ENCODE results near the gene DDX41. TPM values are rescaled to one million over a fixed set of nuclear protein-coding genes. Genes with fewer than 3 reads are reported as not detected.
"Not testable (repeated sequence)": the region's sequence is repeated elsewhere in the genome, so short reads cannot be mapped to it uniquely, and the experiment has no call there.

Gene DDX41
- total and polyA plus RNA-seq, 3 experiments from 2014 or later: 61.7 to 164 (median 160) TPM

DNA sequence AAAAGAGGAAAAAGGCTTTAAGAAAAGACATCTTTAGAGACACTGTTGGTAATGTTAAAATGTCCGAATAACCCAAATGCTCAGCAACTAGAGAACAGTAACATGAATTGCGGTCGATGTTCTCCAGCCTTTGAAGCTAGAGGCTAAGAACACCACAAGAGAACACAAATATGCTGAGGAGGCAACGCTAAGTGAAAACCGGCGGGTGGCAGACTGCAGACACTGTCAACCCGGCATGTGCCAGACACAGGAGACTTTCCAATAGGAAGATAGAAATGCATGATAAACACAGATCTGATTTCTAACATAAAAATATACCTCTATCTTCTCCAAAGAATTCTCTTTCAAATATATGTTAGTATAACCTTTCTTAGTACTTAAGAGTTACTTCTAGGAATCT lies 18.4 kb upstream of the DDX41 start:
- H3K9me3 ChIP-seq (ENCODE audit: low read length): no peaks in the 10 kb centered on the region
- Mint-ChIP-seq H3K4me3 (no peak overlapping the region), H3K36me3 (peaks cover 0 to 75% (median 17%) of the 10 kb centered on the region in 3 donors), H3K27me3 (no peaks in the 10 kb centered on the region), H3K9me3 (no peaks in the 10 kb centered on the region), H3K4me1 (peaks cover 0 to 15% (median 4%) of the 10 kb centered on the region in 3 donors), H3K27ac (peak overlapping the region in 2 of 8 donors; percentile 8 to 12)
- no peak overlapping the region for H3K27ac ChIP-seq (ENCODE audit: low read depth, low read length)
- CTCF ChIA-PET: no interaction called here
- no peaks in the 10 kb centered on the region for H3K27me3 ChIP-seq (ENCODE audit: insufficient read depth, low read length, poor library complexity, severe bottlenecking)
- H3K4me3 ChIP-seq (ENCODE audit: low read length): no peak overlapping the region
- H3K4me1 ChIP-seq (ENCODE audit: insufficient read depth, low read length): no peaks in the 10 kb centered on the region
- H3K36me3 ChIP-seq (ENCODE audit: insufficient read depth, low read length): peaks cover 49% of the 10 kb centered on the region
- POLR2A ChIA-PET: no interaction called here
- DNase-seq: no peak

- H3K9me3 ChIP-seq (ENCODE audit: low read length); H3K27ac Mint-ChIP-seq; H3K4me1 ChIP-seq (ENCODE audit: insufficient read depth, low read length); CTCF ChIA-PET; H3K9me3 Mint-ChIP-seq; H3K4me3 ChIP-seq (ENCODE audit: low read length); H3K27ac ChIP-seq (ENCODE audit: low read depth, low read length); H3K27me3 Mint-ChIP-seq; H3K27me3 ChIP-seq (ENCODE audit: insufficient read depth, low read length, poor library complexity, severe bottlenecking); H3K4me3 Mint-ChIP-seq; POLR2A ChIA-PET; DNase-seq: not testable (repeated sequence)
- Mint-ChIP-seq H3K36me3 (peaks cover 0 to 71% (median 17%) of the 10 kb centered on the region in 3 donors), H3K4me1 (peaks cover 0 to 11% (median 4%) of the 10 kb centered on the region in 3 donors)
- peaks cover 49% of the 10 kb centered on the region for H3K36me3 ChIP-seq (ENCODE audit: insufficient read depth, low read length)
Observed at GRCh38 chr5:177534433-177534832, 17.7 kb upstream of the DDX41 start.

- no peak overlapping the region for H3K27ac Mint-ChIP-seq
Observed at GRCh38 chr5:177531209-177531940, 14.6 kb upstream of the DDX41 start.

GRCh38 chr5:177530638-177531037 lies 13.9 kb upstream of the DDX41 start:
- Histone ChIP-seq H3K9me3 (ENCODE audit: low read length) (no peaks in the 10 kb centered on the region), H3K27ac (ENCODE audit: low read depth, low read length) (no peak overlapping the region), H3K4me3 (ENCODE audit: low read length) (no peak overlapping the region), H3K36me3 (ENCODE audit: insufficient read depth, low read length) (peaks cover 27% of the 10 kb centered on the region), H3K27me3 (ENCODE audit: insufficient read depth, low read length, poor library complexity, severe bottlenecking) (no peaks in the 10 kb centered on the region), H3K4me1 (ENCODE audit: insufficient read depth, low read length) (no peaks in the 10 kb centered on the region)
- Mint-ChIP-seq H3K27me3 (no peaks in the 10 kb centered on the region), H3K9me3 (no peaks in the 10 kb centered on the region), H3K27ac (peak overlapping the region in 3 of 8 donors; percentile 18 to 93 (median 84)), H3K4me3 (no peak overlapping the region), H3K36me3 (peaks cover 0 to 37% (median 14%) of the 10 kb centered on the region in 3 donors), H3K4me1 (peaks cover 0 to 5% (median 4%) of the 10 kb centered on the region in 3 donors)
- peak in 1 of 5 donors; percentile 8 for DNase-seq
- CTCF ChIA-PET: interaction anchor here (1.4 kb wide), 1 partner anchor 29 kb away, joined by 4 read pairs; no protein-coding TSS in a partner anchor
- POLR2A ChIA-PET: no interaction called here

More at GRCh38 chr5:177531209-177531940, 14.6 kb upstream of the DDX41 start:
- Histone ChIP-seq H3K36me3 (ENCODE audit: insufficient read depth, low read length) (peaks cover 33% of the 10 kb centered on the region), H3K4me3 (ENCODE audit: low read length) (no peak overlapping the region), H3K27ac (ENCODE audit: low read depth, low read length) (no peak overlapping the region), H3K9me3 (ENCODE audit: low read length) (no peaks in the 10 kb centered on the region), H3K4me1 (ENCODE audit: insufficient read depth, low read length) (no peaks in the 10 kb centered on the region), H3K27me3 (ENCODE audit: insufficient read depth, low read length, poor library complexity, severe bottlenecking) (no peaks in the 10 kb centered on the region)
- POLR2A ChIA-PET: no interaction called here
- Mint-ChIP-seq H3K4me3 (no peak overlapping the region), H3K9me3 (no peaks in the 10 kb centered on the region), H3K36me3 (peaks cover 0 to 43% (median 14%) of the 10 kb centered on the region in 3 donors), H3K27me3 (no peaks in the 10 kb centered on the region), H3K4me1 (peaks cover 0 to 5% (median 4%) of the 10 kb centered on the region in 3 donors)
- CTCF ChIA-PET: interaction anchor here (1.4 kb wide), 1 partner anchor 30 kb away, joined by 4 read pairs; no protein-coding TSS in a partner anchor
- peak in 1 of 5 donors; percentile 27 for DNase-seq

- Histone ChIP-seq H3K4me1 (ENCODE audit: insufficient read depth, low read length) (no peaks in the 10 kb centered on the region), H3K36me3 (ENCODE audit: insufficient read depth, low read length) (peaks cover 25% of the 10 kb centered on the region), H3K27ac (ENCODE audit: low read depth, low read length) (no peak overlapping the region), H3K4me3 (ENCODE audit: low read length) (no peak overlapping the region), H3K9me3 (ENCODE audit: low read length) (no peaks in the 10 kb centered on the region), H3K27me3 (ENCODE audit: insufficient read depth, low read length, poor library complexity, severe bottlenecking) (no peaks in the 10 kb centered on the region)
- DNase-seq: peak in 1 of 5 donors; percentile 31
- H3K4me3 Mint-ChIP-seq: no peak overlapping the region
- H3K27me3 Mint-ChIP-seq: no peaks in the 10 kb centered on the region
- no peaks in the 10 kb centered on the region for H3K9me3 Mint-ChIP-seq
- ChIA-PET CTCF (interaction anchor here (1.0 kb wide), 1 partner anchor 10 kb away, joined by 3 read pairs; no protein-coding TSS in a partner anchor), POLR2A (no interaction called here)
- H3K4me1 Mint-ChIP-seq: peaks cover 0 to 5% (median 4%) of the 10 kb centered on the region in 3 donors
- peak overlapping the region in 3 of 8 donors; percentile 36 to 83 (median 47) for H3K27ac Mint-ChIP-seq
- peaks cover 0 to 30% (median 10%) of the 10 kb centered on the region in 3 donors for H3K36me3 Mint-ChIP-seq
Observed at GRCh38 chr5:177529247-177530203, 12.8 kb upstream of the DDX41 start.

DNA sequence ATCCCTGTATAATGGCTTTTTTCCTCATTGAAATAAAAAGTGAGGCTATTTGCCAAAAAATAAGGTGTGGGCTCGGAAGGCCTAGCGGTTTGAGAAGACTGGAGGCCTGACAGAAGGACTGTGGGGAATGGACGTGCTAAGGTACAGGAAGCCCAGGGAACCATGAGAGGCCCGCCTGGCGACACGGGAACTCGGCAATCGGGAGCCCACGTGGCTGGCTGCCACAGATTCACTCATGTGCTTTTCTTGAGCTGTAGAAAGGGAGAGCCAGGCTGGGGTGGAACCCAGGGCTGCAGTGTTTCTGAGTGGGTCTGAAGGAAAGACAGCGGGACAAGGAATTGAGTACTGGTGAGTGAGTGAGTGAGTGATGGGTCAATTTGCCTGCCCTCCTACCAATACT lies 11.9 kb upstream of the DDX41 start:
- H3K4me1 ChIP-seq (ENCODE audit: insufficient read depth, low read length): no peaks in the 10 kb centered on the region
- no peaks in the 10 kb centered on the region for H3K27me3 ChIP-seq (ENCODE audit: insufficient read depth, low read length, poor library complexity, severe bottlenecking)
- H3K9me3 ChIP-seq (ENCODE audit: low read length): no peaks in the 10 kb centered on the region
- H3K36me3 ChIP-seq (ENCODE audit: insufficient read depth, low read length): peaks cover 26% of the 10 kb centered on the region
- CTCF ChIA-PET: interaction anchor here (1.6 kb wide), 1 partner anchor 19 kb away, joined by 3 read pairs; no protein-coding TSS in a partner anchor
- H3K27ac ChIP-seq (ENCODE audit: low read depth, low read length): no peak overlapping the region
- peak in 1 of 5 donors; percentile 26 for DNase-seq
- Mint-ChIP-seq H3K27me3 (no peaks in the 10 kb centered on the region), H3K36me3 (peaks cover 0 to 27% (median 8%) of the 10 kb centered on the region in 3 donors), H3K9me3 (no peaks in the 10 kb centered on the region), H3K4me1 (peaks cover 0 to 4% (median 1%) of the 10 kb centered on the region in 3 donors), H3K27ac (no peak overlapping the region), H3K4me3 (no peak overlapping the region)
- H3K4me3 ChIP-seq (ENCODE audit: low read length): no peak overlapping the region
- POLR2A ChIA-PET: no interaction called here

DNA sequence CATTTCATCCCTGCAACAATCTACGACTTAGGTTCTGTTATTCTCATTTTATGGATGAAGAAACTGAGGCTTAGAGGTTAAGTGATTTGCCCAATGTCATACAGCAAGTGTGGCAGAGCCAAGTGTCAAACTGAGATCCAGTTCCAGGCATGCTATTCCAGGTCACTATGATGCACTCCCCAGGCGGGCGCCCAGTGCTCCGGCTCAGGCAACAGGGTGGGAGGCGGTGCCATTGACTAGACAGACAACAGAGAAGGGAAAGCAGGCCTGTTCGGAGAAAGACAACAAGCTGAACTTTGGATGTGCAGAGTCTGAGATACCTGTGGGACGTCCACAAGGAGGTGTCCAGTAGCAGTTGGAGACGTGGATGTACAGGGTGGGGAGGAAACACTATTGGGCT lies 10.8 kb upstream of the DDX41 start:
- peaks cover 0 to 4% (median 0%) of the 10 kb centered on the region in 3 donors for H3K4me1 Mint-ChIP-seq
- no peaks in the 10 kb centered on the region for H3K27me3 Mint-ChIP-seq
- H3K9me3 ChIP-seq (ENCODE audit: low read length): no peaks in the 10 kb centered on the region
- POLR2A ChIA-PET: no interaction called here
- DNase-seq: peak in 1 of 5 donors; percentile 20
- no peaks in the 10 kb centered on the region for H3K4me1 ChIP-seq (ENCODE audit: insufficient read depth, low read length)
- CTCF ChIA-PET: interaction anchor here (1.6 kb wide), 1 partner anchor 20 kb away, joined by 3 read pairs; no protein-coding TSS in a partner anchor
- no peak overlapping the region for H3K27ac Mint-ChIP-seq
- peaks cover 0 to 24% (median 8%) of the 10 kb centered on the region in 3 donors for H3K36me3 Mint-ChIP-seq
- H3K27ac ChIP-seq (ENCODE audit: low read depth, low read length): no peak overlapping the region
- H3K36me3 ChIP-seq (ENCODE audit: insufficient read depth, low read length): peaks cover 26% of the 10 kb centered on the region
- no peaks in the 10 kb centered on the region for H3K27me3 ChIP-seq (ENCODE audit: insufficient read depth, low read length, poor library complexity, severe bottlenecking)
- no peak overlapping the region for H3K4me3 ChIP-seq (ENCODE audit: low read length)
- no peak overlapping the region for H3K4me3 Mint-ChIP-seq
- no peaks in the 10 kb centered on the region for H3K9me3 Mint-ChIP-seq

Measured in CD8-positive, alpha-beta memory T cell (primary cell).